ENCODE measurements around the gene GPATCH8. TPM values are rescaled to one million over a fixed set of nuclear protein-coding genes. Genes with fewer than 3 reads are reported as not detected.
A peak's percentile ranks its signal among the peaks of the same experiment; 100 is the strongest.
"Not testable (repeated sequence)": the region's sequence is repeated elsewhere in the genome, so short reads cannot be mapped to it uniquely, and the experiment has no call there.

Gene GPATCH8
- total RNA-seq, 2 experiments from 2014 or later = 38.5 to 40.8 TPM

- H3K4me3 Mint-ChIP-seq; intact Hi-C loops (cut with micrococcal nuclease); POLR2A ChIA-PET; H3K27ac Mint-ChIP-seq; H3K9me3 Mint-ChIP-seq; H3K36me3 Mint-ChIP-seq; DNase-seq; H3K4me1 Mint-ChIP-seq (ENCODE audit: low read depth): not testable (repeated sequence)
- H3K27me3 Mint-ChIP-seq = peaks cover 21% of the 10 kb centered on the region
- CTCF ChIA-PET = interaction anchor here (0.6 to 0.8 kb wide), 3 partner anchors 15 to 173 kb away, joined by 3 to 4 read pairs (median 3); no protein-coding TSS in a partner anchor
Observed at GRCh38 chr17:44365051-44365450, 138.2 kb downstream of the GPATCH8 start.

DNA sequence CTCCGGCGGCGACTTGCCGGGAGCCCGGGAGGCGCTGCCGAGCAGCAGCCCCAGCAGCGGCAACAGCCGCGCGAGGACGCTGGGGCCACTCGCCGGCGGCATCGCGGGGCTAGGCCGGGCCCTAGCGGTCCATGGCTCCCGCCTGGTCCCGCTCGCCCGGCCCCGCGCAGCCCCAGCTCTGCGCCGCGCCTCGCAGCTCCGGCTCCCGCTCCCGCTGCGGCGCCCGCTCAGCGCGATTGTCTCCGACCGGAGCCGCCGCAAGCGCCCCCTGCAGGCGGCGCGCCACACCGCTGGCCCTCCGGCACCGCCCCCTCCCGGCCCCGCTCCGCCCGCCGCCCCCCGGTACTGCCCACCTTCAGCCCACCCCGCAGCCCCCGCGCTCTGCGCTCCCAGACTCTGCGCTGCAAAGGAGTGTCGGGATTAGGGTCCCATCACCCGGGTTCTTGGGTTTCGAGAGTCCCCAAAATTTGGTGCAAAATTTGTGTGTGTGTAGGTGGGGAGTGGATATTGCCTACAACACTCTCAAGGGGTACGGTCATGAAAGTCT is 139.5 kb downstream of the GPATCH8 start, which contains the start of gene FAM171A2:
TSS of gene FAM171A2 (minus strand) at position 241 of the 547 bp plus-strand sequence. CDS start at position 102, 139 bp downstream.
- Mint-ChIP-seq H3K9me3 (no peaks in the 10 kb centered on the region), H3K27me3 (peaks cover 15% of the 10 kb centered on the region), H3K4me3 (peak within 1 kb of the TSS; percentile 61), H3K27ac (no peak within 1 kb of the TSS), H3K36me3 (no peaks in the 10 kb centered on the region), H3K4me1 (ENCODE audit: low read depth) (peaks cover 4% of the 10 kb centered on the region)
- CTCF ChIA-PET = interaction anchor here (0.6 to 3.0 kb wide), 31 partner anchors 9 to 231 kb away, joined by 3 to 18 read pairs (median 5); partner anchors contain the start of genes GRN and ITGA2B
- intact Hi-C loops (cut with micrococcal nuclease) = loop anchor here (2.0 kb wide), 1 partner anchor 159 kb away; no protein-coding TSS in a partner anchor
- POLR2A ChIA-PET = no interaction called here
- DNase-seq = peak; percentile 74

DNA sequence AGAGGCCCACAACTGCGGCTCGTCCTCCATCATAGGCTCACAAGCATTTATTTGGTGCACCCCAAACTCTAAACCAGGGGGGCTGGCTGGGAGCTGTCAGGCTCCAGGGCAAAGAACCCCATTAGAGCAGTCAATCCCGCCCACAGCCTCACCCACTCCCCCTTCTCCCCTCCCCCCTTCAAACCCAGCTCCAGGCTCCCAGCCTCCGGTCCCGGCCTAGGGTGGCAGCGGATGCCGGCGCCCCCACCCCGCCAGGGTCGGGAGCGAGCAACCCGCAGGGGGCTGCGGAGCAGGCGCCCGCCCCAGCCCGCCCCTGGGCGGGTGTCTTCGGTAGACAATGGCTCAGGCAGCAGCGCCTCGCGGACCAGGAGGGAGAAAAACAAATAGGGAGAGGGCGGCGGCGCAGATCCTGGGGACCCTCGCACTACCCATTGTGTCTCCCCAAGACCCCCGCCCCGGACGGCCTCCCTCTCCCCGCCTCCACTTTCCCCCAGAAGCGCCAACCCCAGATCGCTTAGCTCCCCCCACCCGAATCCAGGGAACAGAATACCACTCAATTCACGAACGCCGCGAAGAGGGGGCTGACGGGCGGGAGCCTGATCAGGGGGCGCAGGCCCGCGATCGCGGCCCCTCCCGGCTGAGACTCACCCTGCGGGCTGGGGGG is 140.1 kb downstream of the GPATCH8 start:
- no peaks in the 10 kb centered on the region for H3K36me3 Mint-ChIP-seq

GRCh38 chr17:44362459-44362948 is 140.7 kb downstream of the GPATCH8 start:
- H3K27ac Mint-ChIP-seq = no peak overlapping the region
- H3K27me3 Mint-ChIP-seq = peaks cover 15% of the 10 kb centered on the region
- no peak overlapping the region for H3K4me3 Mint-ChIP-seq
- H3K9me3 Mint-ChIP-seq = no peaks in the 10 kb centered on the region
- no peak for DNase-seq
- ChIA-PET POLR2A (no interaction called here), CTCF (interaction anchor here (1.1 to 3.0 kb wide), 9 partner anchors 8 to 169 kb away, joined by 3 to 18 read pairs (median 6); partner anchors contain the start of gene GRN)
- intact Hi-C loops (cut with micrococcal nuclease) = loop anchor here (2.0 kb wide), 1 partner anchor 160 kb away; no protein-coding TSS in a partner anchor
- peaks cover 4% of the 10 kb centered on the region for H3K4me1 Mint-ChIP-seq (ENCODE audit: low read depth)
- H3K36me3 Mint-ChIP-seq = no peaks in the 10 kb centered on the region

More for the DNA sequence above, 140.1 kb downstream of the GPATCH8 start:
- ChIA-PET POLR2A (no interaction called here), CTCF (interaction anchor here (0.6 to 3.0 kb wide), 32 partner anchors 8 to 415 kb away, joined by 3 to 18 read pairs (median 4); partner anchors contain the start of genes GRN and ITGA2B)
- Mint-ChIP-seq H3K4me3 (peak overlapping the region; percentile 61), H3K27ac (no peak overlapping the region), H3K27me3 (peaks cover 15% of the 10 kb centered on the region), H3K9me3 (no peaks in the 10 kb centered on the region), H3K4me1 (ENCODE audit: low read depth) (peaks cover 4% of the 10 kb centered on the region)
- peak; percentile 18 for DNase-seq
- intact Hi-C loops (cut with micrococcal nuclease) = loop anchor here (2.0 kb wide), 1 partner anchor 160 kb away; no protein-coding TSS in a partner anchor

GRCh38 chr17:44361292-44362260 is 141.6 kb downstream of the GPATCH8 start:
- no peak for DNase-seq
- POLR2A ChIA-PET = no interaction called here
- no peak overlapping the region for H3K27ac Mint-ChIP-seq
- intact Hi-C loops (cut with micrococcal nuclease) = loop anchor here (2.0 kb wide), 1 partner anchor 161 kb away; no protein-coding TSS in a partner anchor
- no peak overlapping the region for H3K4me3 Mint-ChIP-seq
- CTCF ChIA-PET = interaction anchor here (1.0 to 3.0 kb wide), 5 partner anchors 10 to 163 kb away, joined by 3 to 18 read pairs (median 10); partner anchors contain the start of gene GRN
- no peaks in the 10 kb centered on the region for H3K9me3 Mint-ChIP-seq
- peaks cover 4% of the 10 kb centered on the region for H3K4me1 Mint-ChIP-seq (ENCODE audit: low read depth)
- H3K36me3 Mint-ChIP-seq = no peaks in the 10 kb centered on the region
- H3K27me3 Mint-ChIP-seq = peaks cover 15% of the 10 kb centered on the region

DNA sequence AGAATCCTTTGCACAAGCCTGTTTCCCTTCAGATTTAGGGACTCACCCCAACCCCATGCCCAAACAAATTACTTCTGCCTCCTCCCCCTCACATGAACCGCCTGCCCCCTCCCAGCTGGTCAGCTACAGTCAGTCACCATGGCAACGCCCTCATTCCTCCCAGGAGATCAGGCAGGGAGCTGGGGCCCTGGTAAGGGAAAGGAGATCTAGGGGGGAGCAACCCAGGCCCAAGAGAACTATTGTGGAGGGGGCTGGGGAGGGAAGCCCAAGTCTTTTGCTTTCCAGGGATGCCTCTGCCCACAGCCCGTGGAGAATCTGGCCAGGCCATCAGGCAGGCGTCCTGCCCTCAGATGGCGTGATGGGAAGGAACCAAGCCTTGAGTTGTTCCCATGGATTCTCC is 142.4 kb downstream of the GPATCH8 start:
- intact Hi-C loops (cut with micrococcal nuclease) = no loop called here
- no peak for DNase-seq
- ChIA-PET POLR2A (no interaction called here), CTCF (interaction anchor here (1.0 to 3.0 kb wide), 3 partner anchors 16 to 162 kb away, joined by 3 to 18 read pairs (median 3); partner anchors contain the start of gene GRN)
- Mint-ChIP-seq H3K9me3 (no peaks in the 10 kb centered on the region), H3K4me1 (ENCODE audit: low read depth) (peaks cover 4% of the 10 kb centered on the region), H3K4me3 (no peak overlapping the region), H3K36me3 (no peaks in the 10 kb centered on the region), H3K27ac (no peak overlapping the region), H3K27me3 (peaks cover 13% of the 10 kb centered on the region)

DNA sequence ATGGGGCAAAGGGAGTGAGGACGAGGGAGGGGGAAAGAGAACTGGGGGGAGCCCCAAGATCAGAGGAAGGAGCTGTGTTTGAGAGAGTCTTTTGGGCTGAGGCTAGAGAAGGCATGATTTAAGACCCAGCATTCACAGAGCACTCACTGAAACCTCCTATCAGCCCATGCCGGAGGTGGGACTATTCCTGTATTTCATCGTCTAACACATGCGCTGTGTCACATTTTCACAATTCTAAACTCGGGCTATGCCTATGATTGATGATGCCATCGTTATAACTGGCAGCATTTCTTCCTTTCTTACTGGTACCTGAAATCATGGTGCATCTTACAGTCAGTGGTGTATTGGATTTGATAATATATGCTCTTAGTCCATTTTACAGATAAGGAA is 143.1 kb downstream of the GPATCH8 start:
- Mint-ChIP-seq H3K4me1 (ENCODE audit: low read depth) (peaks cover 4% of the 10 kb centered on the region), H3K27ac (no peak overlapping the region), H3K36me3 (no peaks in the 10 kb centered on the region), H3K4me3 (no peak overlapping the region), H3K27me3 (peaks cover 12% of the 10 kb centered on the region), H3K9me3 (no peaks in the 10 kb centered on the region)
- intact Hi-C loops (cut with micrococcal nuclease) = no loop called here
- POLR2A ChIA-PET = no interaction called here
- CTCF ChIA-PET = interaction anchor here (1.0 to 1.5 kb wide), 2 partner anchors 33 to 162 kb away, joined by 3 read pairs; no protein-coding TSS in a partner anchor
- no peak for DNase-seq

DNA sequence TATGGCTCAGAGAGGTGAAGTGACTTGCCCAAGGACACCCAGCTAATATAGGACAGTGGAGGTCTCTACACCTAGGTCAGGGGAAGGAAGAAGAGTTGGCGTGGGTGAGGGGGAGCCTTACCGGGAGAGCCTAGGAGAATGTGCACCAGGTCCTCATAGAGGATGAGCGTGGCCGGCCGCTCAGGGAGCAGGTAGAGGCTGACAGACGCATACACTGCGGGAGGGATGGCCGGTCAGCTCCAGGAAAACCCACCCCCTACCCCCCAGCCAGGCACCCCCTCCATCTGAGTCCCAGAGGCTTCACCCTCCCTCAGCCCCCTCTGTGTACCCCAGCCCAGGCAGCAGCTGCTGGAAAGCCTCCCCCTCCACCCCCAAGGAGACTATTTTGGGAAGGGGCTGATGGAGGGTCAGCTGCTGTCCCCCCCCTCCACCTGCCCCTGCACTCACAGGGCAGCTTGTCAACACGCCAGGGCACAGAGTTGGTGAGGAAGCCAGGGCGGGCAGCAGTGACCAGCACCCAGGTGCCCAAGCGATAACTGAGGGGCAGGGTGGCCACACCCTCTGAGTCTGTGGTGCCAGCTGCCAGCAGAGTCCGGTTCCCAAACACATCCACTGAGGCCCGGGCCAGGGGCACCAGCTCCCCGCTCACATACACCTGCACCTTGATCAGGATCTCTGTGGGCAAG is 143.6 kb downstream of the GPATCH8 start:
- no peak overlapping the region for H3K4me3 Mint-ChIP-seq
- intact Hi-C loops (cut with micrococcal nuclease) = no loop called here
- DNase-seq = no peak
- no peak overlapping the region for H3K27ac Mint-ChIP-seq
- CTCF ChIA-PET = interaction anchor here (2.1 kb wide), 1 partner anchor 12 kb away, joined by 8 read pairs; no protein-coding TSS in a partner anchor
- POLR2A ChIA-PET = no interaction called here
- H3K27me3 Mint-ChIP-seq = peaks cover 8% of the 10 kb centered on the region
- no peaks in the 10 kb centered on the region for H3K36me3 Mint-ChIP-seq
- H3K9me3 Mint-ChIP-seq = no peaks in the 10 kb centered on the region
- H3K4me1 Mint-ChIP-seq (ENCODE audit: low read depth) = peaks cover 4% of the 10 kb centered on the region

DNA sequence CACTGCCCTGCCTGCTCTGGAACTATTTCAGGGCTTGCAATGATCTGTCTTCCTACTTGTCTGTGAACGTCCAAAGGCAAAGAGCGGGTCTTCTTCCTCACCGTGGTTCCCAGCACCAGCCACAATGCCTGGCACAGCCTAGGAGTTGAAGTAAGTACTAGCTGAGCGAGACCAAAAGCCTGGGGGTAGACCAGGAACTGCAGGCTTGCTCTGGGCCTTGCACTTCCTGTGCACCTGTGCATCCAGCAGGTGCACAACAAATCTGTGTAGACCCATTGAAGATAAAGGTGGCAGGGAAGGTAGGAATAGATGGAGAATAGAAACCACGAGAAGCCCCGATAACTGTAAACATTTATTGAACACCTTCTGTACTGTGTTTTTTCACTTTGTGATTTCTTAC is 144.2 kb downstream of the GPATCH8 start:
- Mint-ChIP-seq H3K9me3 (no peaks in the 10 kb centered on the region), H3K36me3 (no peaks in the 10 kb centered on the region), H3K27me3 (peaks cover 8% of the 10 kb centered on the region), H3K27ac (no peak overlapping the region), H3K4me1 (ENCODE audit: low read depth) (peaks cover 4% of the 10 kb centered on the region), H3K4me3 (no peak overlapping the region)
- intact Hi-C loops (cut with micrococcal nuclease) = no loop called here
- CTCF ChIA-PET = interaction anchor here (1.4 to 2.1 kb wide), 3 partner anchors 11 to 17 kb away, joined by 3 to 10 read pairs (median 8); partner anchors contain the start of gene GRN
- POLR2A ChIA-PET = no interaction called here
- DNase-seq = no peak

DNA sequence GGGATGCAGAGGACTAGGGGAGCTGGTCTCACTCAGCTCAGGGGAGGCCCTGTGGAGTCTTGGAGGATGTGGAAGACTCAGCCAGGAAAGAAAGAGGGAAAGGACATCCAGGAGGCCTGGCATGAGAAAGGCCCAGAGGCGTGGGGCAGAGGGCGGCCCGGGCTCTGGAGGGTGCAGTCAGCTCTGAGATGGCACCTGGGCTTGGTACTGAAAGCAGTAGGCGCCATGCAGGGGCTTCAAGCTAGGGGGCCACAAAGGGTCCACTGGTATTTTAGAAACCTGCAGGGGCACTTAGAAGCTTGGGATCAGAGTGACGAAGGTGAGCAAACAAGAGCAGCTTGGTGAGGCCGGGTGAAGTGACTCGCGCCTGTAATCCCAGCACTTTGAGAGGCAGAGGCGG is 145.1 kb downstream of the GPATCH8 start:
- DNase-seq = no peak
- H3K9me3 Mint-ChIP-seq = no peaks in the 10 kb centered on the region
- intact Hi-C loops (cut with micrococcal nuclease) = no loop called here
- H3K27ac Mint-ChIP-seq = no peak overlapping the region
- H3K27me3 Mint-ChIP-seq = peaks cover 8% of the 10 kb centered on the region
- H3K4me1 Mint-ChIP-seq (ENCODE audit: low read depth) = peaks cover 5% of the 10 kb centered on the region
- H3K4me3 Mint-ChIP-seq = no peak overlapping the region
- ChIA-PET POLR2A (no interaction called here), CTCF (interaction anchor here (0.6 to 2.1 kb wide), 6 partner anchors 10 to 914 kb away, joined by 3 to 10 read pairs (median 5); partner anchors contain the start of gene GRN)
- no peaks in the 10 kb centered on the region for H3K36me3 Mint-ChIP-seq

GRCh38 chr17:44356241-44356640 is 147.0 kb downstream of the GPATCH8 start:
- Mint-ChIP-seq H3K27ac (no peak overlapping the region), H3K4me3 (no peak overlapping the region), H3K27me3 (peaks cover 1% of the 10 kb centered on the region), H3K9me3 (no peaks in the 10 kb centered on the region), H3K36me3 (peaks cover 7% of the 10 kb centered on the region), H3K4me1 (ENCODE audit: low read depth) (peaks cover 7% of the 10 kb centered on the region)
- ChIA-PET POLR2A (no interaction called here), CTCF (interaction anchor here (1.2 to 2.9 kb wide), 4 partner anchors 11 to 167 kb away, joined by 3 to 10 read pairs (median 6); partner anchors contain the start of gene GRN)
- DNase-seq = no peak
- intact Hi-C loops (cut with micrococcal nuclease) = no loop called here
